ENCODE results near the gene HLCS.

Gene HLCS

DNA sequence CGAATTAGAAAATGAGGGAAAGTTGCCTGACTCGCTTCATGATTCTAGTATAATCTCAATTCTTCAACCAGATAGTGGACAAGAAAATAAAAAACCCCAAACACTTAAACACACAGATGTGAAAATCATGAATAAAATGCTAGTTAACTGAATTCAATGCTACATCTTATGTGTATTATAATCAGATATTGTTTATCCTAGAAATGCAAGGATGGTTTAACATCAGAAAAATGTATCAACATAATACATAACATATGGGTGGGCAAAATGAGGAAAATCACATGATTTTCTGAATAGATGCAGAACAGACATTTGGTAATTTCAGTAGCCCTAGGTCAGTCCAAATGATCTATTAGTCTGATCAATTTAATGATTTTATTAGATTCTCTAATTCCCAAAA is 170.4 kb downstream of the HLCS start:
- peaks cover 0 to 23% (median 0%) of the 10 kb centered on the region in 3 donors for H3K9me3 ChIP-seq
- intact Hi-C loops (cut with DNase I; ENCODE audit: low total_unique reads): no loop called here
- no peak for DNase-seq
- no peak overlapping the region for H3K4me3 ChIP-seq
- no peak overlapping the region for H3K27ac ChIP-seq
- H3K27me3 ChIP-seq: no peaks in the 10 kb centered on the region
- no peaks in the 10 kb centered on the region for H3K4me1 ChIP-seq
- no peaks in the 10 kb centered on the region for H3K36me3 ChIP-seq
- TF ChIP-seq, protein P1, sequence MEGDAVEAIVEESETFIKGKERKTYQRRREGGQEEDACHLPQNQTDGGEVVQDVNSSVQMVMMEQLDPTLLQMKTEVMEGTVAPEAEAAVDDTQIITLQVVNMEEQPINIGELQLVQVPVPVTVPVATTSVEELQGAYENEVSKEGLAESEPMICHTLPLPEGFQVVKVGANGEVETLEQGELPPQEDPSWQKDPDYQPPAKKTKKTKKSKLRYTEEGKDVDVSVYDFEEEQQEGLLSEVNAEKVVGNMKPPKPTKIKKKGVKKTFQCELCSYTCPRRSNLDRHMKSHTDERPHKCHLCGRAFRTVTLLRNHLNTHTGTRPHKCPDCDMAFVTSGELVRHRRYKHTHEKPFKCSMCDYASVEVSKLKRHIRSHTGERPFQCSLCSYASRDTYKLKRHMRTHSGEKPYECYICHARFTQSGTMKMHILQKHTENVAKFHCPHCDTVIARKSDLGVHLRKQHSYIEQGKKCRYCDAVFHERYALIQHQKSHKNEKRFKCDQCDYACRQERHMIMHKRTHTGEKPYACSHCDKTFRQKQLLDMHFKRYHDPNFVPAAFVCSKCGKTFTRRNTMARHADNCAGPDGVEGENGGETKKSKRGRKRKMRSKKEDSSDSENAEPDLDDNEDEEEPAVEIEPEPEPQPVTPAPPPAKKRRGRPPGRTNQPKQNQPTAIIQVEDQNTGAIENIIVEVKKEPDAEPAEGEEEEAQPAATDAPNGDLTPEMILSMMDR (IDR thresholded peaks at IDR 0.05): no peak

GRCh38 chr21:36792505-36792967 is 173.9 kb downstream of the HLCS start:
- Histone ChIP-seq H3K9me3 (peaks cover 0 to 14% (median 0%) of the 10 kb centered on the region in 3 donors), H3K4me1 (no peaks in the 10 kb centered on the region), H3K4me3 (no peak overlapping the region), H3K36me3 (peaks cover 0 to 7% (median 0%) of the 10 kb centered on the region in 3 donors), H3K27me3 (no peaks in the 10 kb centered on the region), H3K27ac (no peak overlapping the region)
- DNase-seq: no peak
- TF ChIP-seq, protein P1 (IDR thresholded peaks at IDR 0.05): no peak
- intact Hi-C loops (cut with DNase I; ENCODE audit: low total_unique reads): no loop called here

GRCh38 chr21:36791695-36792470 is 174.6 kb downstream of the HLCS start:
- DNase-seq: no peak
- TF ChIP-seq, protein P1 (IDR thresholded peaks at IDR 0.05): no peak
- peaks cover 0 to 7% (median 0%) of the 10 kb centered on the region in 3 donors for H3K36me3 ChIP-seq
- H3K4me1 ChIP-seq: no peaks in the 10 kb centered on the region
- peaks cover 0 to 13% (median 0%) of the 10 kb centered on the region in 3 donors for H3K9me3 ChIP-seq
- H3K27me3 ChIP-seq: no peaks in the 10 kb centered on the region
- H3K4me3 ChIP-seq: no peak overlapping the region
- intact Hi-C loops (cut with DNase I; ENCODE audit: low total_unique reads): no loop called here
- H3K27ac ChIP-seq: no peak overlapping the region

GRCh38 chr21:36791180-36791579 is 175.3 kb downstream of the HLCS start:
- Histone ChIP-seq H3K4me1 (no peaks in the 10 kb centered on the region), H3K27me3 (no peaks in the 10 kb centered on the region), H3K4me3 (no peak overlapping the region), H3K27ac (no peak overlapping the region), H3K9me3 (peaks cover 0 to 6% (median 0%) of the 10 kb centered on the region in 3 donors), H3K36me3 (peaks cover 0 to 7% (median 0%) of the 10 kb centered on the region in 3 donors)
- intact Hi-C loops (cut with DNase I; ENCODE audit: low total_unique reads): no loop called here
- TF ChIP-seq, protein P1 (IDR thresholded peaks at IDR 0.05): no peak
- DNase-seq: no peak

DNA sequence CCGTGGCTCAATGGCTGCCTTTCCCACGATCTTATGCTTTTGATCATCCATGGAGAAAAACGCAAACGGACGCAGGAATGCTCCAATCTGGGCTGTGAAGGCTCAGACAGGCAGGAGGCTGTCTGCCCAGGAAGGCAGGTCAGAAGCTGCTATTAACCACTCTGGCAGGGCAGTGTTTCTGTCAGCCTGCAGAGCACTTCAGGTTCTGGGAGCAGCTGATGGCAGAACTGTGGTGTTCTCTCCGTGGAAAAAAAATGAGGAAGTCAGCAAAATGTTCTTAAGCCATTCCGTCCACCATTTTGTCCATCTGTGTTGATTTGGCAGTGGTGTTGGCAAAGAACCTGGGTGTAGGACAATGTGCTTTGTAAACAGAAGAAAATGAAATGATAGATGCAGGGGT is 175.9 kb downstream of the HLCS start:
- Histone ChIP-seq H3K36me3 (peaks cover 0 to 7% (median 0%) of the 10 kb centered on the region in 3 donors), H3K27me3 (no peaks in the 10 kb centered on the region), H3K27ac (no peak overlapping the region), H3K4me1 (no peaks in the 10 kb centered on the region), H3K9me3 (peaks cover 0 to under 1% (median 0%) of the 10 kb centered on the region in 3 donors), H3K4me3 (no peak overlapping the region)
- no peak for DNase-seq
- intact Hi-C loops (cut with DNase I; ENCODE audit: low total_unique reads): no loop called here
- TF ChIP-seq, protein P1 (IDR thresholded peaks at IDR 0.05): no peak
